KBM-7 (cell line): ENCODE measurements around the gene RPL41.
A peak's percentile ranks its signal among the peaks of the same experiment; 100 is the strongest.
"Not testable (repeated sequence)": the region's sequence is repeated elsewhere in the genome, so short reads cannot be mapped to it uniquely, and the experiment has no call there.

Source experiments
- DNase-seq: peaks from one replicate; pipeline ENCODE4 v3.0.0-alpha.2; 2015
- in situ Hi-C: fragments of 300-500 bp; cut with MboI; formaldehyde crosslinking; loops from 2 replicates; pipeline ENCODE4 v1.14.3; 2020; ENCODE audit warnings: low sequenced_read_pairs, low pct_unique_long_range_greater_than_20kb, mixed read lengths

Gene RPL41

DNA sequence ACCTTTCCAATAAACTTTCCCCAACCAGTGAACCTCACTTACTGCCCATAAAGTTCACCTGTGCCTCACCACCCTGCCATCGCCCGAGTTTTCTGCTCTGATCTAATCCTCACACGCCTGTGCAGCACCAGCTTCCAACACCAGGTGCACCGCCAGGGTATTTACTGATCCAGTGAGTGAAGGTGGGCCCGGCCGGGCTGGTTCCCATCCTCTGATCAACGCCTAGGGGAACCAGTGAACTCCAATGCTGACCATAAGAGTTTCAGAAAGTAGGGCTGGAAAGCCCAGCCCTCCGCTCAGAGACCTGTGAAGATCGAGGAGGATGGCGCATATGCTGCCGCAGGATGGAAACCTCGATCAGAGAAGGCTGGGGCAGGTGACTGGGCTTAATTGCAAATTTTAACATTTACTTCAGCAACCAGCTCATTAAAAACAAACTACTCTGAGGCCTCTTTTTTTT is 35.3 kb downstream of the RPL41 start:
- no peak for DNase-seq

DNA sequence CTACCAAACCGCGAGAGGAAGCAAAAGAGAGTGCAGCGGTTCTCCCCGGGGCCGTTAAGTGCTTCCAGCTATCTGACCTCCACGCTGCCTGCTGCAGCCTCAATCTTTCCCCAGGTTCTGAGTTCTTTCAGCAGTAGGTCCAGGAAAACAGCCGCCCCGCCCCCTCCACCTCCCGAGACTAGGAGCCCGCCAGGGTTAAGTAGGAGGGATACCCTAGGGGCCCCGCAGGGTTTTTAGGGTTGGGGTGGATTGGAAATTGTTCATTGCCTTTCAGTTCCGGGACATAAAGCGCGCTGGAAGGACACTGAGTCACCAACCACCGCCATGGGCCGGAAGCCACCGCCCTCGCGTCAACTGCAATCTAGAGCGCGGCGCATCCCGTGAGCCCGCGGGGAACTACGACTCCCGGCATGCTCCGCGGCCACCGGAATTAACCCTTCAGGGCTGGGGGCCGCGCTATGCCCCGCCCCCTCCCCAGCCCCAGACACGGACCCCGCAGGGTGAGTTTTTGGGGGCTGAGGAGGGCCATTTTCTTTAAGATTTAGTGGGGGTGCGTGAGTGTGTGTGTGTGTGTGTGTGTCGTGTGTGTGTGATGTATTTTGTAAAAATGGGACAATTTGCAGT is 35.8 kb downstream of the RPL41 start, which contains the start of gene MYL6B:
MYL6B (plus strand) TSS at position 456 of the 624 bp plus-strand sequence. CDS start 1,332 bp downstream, outside the sequence.
- in situ Hi-C loops = no loop called here
- peak; percentile 89 for DNase-seq

More for the DNA sequence above, 35.3 kb downstream of the RPL41 start:
- in situ Hi-C loops = no loop called here

DNA sequence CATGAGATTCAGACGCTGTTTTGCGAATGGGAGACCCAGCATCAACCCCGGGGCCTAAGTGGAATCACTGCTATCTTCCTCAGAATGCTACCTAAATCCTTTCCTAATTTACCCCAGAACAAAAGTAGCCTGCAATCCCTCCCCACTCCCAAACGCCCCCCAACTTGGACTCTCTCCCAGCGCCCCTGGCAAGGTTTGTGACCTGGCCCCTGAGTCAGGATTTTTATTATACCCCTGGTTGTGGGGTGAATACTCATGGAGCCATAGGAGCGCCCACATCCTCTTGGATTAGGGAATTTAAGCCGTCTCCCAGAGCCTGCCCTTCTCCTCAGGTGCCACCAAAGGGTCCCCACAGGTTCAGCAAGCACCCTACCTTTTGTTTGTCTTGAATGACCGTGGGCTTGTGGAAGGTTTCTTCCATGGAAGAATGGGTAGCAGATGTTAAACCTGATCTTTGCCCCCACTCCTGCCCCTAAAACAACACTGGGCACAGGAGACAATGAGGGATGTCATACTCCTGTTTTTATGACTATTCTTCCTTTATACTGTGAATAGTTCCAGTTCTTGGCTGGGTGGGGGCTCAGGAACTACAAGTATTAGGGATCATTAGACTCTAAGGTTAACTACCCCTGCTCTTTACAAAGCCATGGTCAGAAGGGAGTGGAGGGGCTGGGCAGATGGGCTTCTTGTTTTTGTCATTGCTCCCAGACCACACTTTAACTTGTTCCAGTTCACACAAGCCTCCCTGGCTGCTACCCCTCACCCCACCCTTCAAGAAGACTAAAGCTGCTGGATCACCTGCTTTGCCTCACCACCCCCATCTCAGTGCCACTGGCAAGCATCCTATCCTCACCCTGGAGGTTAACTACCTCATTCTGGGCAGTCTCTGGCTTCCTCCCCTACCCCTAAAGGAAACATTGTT is 36.6 kb downstream of the RPL41 start:
- no peak for DNase-seq
- in situ Hi-C loops = no loop called here

DNA sequence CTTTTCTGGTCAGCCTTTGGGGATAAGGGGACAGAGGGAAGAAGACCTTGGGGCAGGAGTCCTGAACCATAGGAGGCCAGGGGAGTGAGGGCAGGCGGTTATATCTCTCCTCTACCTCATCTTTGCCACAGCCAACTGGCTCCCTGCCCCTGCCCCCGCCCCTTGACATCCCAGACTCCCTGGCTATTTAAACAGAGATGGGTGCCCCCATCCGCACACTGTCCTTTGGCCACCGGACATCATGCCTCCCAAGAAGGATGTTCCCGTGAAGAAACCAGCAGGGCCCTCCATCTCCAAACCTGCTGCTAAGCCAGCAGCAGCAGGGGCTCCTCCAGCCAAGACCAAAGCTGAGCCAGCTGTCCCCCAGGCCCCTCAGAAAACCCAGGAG is 37.2 kb downstream of the RPL41 start:
- DNase-seq = no peak
- in situ Hi-C loops = no loop called here

DNA sequence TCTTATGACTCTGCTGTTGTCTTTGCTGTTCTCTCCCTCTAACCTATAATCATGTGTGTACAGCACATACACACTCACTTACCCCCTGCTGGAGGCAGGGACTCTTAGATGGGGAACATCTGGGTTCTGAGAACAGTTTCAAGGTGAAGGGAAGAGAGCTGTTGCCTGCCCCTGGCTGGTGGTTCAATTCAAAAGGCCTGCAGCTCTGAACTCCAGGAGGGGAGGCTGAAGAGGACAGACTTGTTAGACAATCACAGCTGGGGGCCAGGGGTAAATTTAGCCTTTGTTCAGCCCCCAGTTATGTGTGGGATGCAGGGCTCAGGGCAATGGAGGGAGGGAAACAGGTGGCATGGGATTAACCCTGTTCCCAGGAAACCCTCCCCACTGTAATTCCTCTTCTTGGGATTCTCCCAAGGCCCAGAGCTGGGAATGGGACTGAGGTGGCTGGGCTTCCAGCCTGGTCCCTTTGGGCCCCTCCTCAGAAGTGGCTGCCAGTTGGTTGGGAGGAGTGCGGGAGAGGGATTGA is 37.9 kb downstream of the RPL41 start:
- in situ Hi-C loops = no loop called here
- no peak for DNase-seq

DNA sequence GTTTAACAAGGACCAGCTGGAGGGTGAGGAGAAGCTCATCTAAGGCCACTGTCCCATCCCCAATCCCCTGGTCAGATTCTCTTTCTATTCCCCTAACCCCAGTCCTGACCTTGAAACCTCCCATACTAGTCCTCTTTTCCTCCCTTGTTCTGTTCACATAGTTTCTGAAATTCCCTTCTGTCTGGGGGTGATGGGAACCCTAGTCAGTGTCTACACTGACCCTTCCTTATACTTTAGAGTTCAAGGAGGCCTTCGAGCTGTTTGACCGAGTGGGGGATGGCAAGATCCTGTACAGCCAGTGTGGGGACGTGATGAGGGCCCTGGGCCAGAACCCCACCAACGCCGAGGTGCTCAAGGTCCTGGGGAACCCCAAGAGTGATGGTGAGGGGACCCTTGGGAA is 38.4 kb downstream of the RPL41 start:
- no peak for DNase-seq
- in situ Hi-C loops = no loop called here

DNA sequence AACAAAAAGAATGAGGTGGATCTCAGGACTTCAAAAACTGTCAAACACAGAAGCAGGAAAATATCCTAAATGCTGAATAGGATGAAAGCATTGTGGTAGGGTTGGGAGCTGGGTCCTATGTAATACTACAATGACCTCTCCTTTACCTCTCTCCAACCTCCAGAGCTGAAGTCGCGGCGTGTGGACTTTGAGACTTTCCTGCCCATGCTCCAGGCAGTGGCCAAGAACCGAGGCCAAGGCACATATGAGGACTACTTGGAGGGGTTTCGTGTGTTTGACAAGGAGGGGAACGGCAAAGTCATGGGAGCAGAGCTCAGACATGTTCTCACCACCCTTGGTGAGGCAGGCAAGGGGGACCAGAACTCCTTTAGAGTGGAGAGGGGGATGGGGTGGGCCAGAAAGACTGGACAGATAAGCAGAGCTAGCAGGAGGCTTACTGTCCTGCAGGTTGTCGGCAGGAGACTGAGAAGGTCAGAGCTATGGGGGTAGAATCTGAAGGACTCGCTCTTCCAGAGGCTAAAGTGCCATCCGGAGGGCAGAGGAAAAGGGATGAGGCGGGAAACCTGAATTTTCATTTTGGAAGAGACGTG is 38.9 kb downstream of the RPL41 start:
- no peak for DNase-seq
- in situ Hi-C loops = no loop called here

DNA sequence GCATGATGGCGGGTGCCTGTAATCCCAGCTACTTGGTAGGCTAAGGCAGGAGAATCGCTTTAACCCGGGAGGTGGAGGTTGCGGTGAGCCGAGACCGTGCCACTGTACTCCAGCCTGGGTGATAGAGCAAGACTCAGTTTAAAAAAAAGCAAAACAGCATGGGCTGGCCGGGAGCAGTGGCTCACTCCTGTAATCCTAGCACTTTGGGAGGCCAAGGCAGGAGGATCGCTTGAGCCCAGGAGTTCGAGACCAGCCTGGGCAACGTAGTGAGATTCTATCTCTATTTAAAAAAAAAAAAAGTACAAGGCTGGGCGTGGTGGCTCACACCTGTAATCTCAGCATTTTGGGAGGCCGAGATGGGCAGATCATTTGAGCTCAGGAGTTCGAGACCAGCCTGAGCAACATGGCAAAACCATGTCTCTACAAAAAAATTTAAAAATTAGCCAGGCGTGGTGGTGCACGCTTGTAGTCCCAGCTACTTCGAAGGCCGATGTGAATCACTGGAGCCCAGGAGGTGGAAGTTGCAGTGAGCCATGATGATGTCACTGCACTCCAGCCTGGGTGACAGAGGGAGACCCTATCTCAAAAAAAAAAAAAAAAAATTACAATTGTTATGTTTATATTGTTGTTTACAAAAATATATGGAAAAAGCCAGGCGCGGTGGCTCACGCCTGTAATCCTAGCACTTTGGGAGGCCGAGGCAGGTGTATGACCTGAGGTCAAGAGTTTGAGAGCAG is 40.2 kb downstream of the RPL41 start:
- DNase-seq, in situ Hi-C loops: not testable (repeated sequence)

DNA sequence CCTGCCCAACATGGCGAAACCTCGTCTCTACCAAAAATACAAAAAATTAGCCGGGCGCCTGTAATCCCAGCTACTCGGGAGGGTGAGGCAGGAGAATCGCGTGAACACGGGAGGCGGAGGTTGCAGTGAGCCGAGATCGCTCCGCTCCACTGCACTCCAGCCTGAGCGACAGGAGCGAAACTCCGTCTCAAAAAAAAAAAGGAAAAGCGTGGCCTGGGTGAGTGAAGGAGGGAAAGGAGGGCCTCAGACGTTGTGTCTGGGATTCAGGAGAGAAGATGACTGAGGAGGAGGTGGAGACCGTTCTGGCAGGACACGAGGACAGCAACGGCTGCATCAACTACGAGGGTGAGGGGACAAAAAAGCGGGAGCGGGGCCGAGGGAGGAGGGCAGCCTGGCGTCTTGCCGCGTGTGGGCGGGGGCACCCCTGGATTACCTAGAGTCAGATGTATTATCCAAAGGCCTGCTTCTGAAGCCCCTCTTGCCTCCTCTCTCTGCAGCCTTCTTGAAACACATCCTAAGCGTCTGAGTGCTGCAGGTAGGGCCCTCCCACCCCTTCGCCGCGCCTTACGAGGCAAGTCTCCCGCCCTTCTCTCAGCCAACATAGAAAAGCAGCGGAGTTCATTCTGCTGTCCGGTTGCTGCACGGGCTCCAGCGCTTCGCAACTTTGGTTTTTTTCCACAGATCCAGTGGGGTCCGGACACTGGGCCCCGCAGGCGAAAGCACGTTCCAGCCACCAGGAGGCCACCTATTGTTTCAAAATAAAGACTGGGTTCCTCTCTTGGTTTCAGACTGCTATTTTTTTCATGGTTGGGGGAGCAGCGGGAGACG is 41.0 kb downstream of the RPL41 start:
- in situ Hi-C loops = no loop called here
- peak; percentile 86 for DNase-seq

DNA sequence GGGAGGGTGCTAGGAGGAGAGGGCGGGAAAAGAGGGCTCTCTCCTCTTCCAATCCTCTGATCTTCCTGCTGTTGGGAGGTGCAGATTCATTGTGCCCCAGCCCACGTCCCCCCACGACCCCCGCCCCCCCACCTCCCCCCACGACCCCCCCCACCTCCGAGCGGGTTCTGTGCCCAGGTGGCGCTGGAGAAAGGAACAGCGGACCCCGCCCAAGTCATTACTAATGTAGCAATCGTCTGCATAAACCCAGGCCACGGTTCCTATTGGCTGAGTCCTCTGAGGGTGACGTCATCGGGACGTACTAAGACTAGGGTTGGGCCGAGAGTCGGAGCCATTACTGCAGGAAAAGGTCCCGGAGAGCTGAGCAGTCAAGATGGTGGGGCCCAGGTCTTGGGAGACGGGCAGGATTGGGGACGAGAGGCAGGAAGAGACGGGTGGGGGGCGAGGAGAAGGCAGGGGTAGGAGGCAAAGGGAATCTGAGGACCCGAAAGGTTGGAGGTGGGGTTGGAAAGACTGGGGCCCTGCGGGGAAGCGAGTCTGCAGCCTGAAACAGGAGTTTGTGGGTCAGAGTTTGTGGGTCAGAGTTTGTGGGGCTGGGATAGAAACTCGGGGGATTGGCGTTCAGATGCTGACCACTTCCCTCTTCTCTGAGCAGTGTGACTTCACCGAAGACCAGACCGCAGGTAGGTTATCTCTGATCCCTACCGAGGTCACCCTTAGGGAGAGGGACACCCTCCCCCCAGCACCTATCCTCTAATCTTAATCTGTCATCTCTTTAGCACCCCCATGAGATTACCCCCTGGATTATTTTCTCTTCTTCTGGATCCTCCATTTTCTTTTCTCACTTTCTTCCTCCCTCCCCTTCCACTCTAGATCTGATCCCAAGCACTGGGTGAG is 41.8 kb downstream of the RPL41 start, which contains the start of gene MYL6:
MYL6 (plus strand) TSS at position 331 of the 897 bp plus-strand sequence; CDS start at position 374, 43 bp downstream.
- DNase-seq = peak; percentile 91
- in situ Hi-C loops = no loop called here

DNA sequence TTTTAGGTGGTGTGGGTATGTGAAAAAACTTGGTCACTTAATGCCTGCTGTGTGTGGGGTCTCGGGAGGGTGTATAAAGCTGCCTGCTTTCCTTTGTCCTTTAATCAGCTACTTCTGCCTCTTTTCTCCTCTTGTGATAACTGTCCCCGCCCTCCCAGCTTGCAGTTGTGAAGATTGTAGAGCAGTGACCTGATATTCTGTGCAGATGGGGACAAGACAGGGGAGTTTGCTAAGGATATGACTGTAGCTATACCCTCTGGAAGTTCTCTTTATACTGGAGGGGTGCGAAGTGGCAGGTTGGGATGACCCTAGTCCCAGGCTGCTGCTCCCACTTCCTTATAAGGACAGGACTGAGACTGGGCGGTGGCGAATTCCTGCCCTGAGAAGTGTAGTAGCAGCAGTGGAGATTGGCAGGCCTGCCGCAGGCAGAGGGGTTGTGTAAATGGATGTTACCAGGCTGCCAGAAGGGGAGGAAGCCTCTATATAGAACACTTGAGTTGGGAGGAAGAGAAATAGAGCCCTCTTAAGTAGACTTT is 42.6 kb downstream of the RPL41 start:
- in situ Hi-C loops = no loop called here
- peak; percentile 64 for DNase-seq

DNA sequence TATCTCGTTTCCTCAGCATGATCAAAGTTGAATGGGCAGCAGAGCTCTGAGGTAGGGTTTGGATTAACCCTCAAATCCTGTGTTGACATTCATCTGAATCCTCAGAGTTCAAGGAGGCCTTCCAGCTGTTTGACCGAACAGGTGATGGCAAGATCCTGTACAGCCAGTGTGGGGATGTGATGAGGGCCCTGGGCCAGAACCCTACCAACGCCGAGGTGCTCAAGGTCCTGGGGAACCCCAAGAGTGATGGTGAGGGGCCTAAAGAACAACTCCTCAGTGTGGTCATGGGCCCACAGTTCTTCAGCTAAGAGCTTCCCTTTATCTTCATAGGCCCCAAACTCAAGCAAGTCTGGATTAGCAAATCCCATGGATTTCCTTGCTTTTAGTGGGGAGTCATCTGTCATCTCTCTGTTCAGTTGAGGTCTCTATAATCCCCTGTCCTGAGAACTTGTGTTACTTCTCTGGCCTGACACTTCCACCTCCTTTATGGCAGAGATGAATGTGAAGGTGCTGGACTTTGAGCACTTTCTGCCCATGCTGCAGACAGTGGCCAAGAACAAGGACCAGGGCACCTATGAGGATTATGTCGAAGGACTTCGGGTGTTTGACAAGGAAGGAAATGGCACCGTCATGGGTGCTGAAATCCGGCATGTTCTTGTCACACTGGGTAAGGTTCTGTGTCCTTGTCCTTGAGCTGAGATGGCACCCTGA is 43.2 kb downstream of the RPL41 start:
- in situ Hi-C loops = no loop called here

DNA sequence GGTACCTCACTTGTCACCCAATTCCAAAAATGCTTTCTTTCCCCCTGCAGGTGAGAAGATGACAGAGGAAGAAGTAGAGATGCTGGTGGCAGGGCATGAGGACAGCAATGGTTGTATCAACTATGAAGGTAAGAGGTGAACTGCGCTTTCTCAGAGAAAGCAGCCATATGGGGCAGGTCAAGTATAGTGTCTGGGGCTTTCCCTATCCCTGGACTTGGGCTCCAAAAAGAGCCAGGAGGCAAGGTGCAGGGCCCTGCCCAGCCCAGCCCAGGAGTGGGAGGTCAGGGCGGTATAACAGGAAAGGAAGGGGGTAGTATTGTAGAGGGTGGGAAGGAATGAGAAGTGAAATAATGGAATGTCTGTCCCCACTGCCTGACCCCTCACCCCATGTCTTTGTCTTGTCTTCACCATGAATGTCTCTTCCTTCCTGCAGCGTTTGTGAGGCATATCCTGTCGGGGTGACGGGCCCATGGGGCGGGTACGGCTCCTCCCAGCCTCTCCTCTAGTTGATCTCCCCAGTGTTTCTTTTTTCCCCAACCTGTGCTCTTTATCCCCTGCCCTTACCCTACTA is 43.8 kb downstream of the RPL41 start:
- peak; percentile 16 for DNase-seq
- in situ Hi-C loops = no loop called here

More for the DNA sequence above, 43.2 kb downstream of the RPL41 start:
- DNase-seq = no peak

DNA sequence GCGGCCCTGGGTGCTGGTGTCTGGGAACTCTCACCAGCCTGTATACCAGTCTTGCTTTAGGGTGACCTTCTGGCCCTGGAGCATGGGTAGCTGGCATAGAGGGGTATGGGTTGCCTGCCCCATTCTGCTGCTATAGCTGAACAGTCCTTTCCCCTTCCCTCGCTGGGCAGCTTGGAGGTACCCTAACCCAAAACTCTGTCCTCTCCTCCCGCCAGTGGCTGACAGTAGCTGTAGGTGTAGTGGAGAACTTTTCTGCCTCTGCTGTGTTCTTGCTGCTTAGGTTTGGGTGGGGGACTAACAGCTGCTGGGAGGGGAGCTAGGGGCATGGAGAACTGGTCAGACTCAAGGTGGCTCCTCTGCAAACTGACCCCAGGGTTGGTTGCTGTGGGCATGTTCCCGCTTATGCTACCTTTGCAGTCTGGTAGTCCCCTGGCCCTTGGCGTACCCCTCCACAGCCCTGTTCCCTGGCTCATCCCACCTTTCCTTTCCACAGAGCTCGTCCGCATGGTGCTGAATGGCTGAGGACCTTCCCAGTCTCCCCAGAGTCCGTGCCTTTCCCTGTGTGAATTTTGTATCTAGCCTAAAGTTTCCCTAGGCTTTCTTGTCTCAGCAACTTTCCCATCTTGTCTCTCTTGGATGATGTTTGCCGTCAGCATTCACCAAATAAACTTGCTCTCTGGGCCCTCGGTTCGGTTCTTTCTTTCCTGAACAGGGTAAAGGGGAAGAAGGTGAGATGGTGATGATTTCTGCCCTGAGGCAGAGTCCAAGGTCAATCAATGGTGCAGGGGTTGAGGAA is 44.7 kb downstream of the RPL41 start:
- in situ Hi-C loops = no loop called here
- no peak for DNase-seq

DNA sequence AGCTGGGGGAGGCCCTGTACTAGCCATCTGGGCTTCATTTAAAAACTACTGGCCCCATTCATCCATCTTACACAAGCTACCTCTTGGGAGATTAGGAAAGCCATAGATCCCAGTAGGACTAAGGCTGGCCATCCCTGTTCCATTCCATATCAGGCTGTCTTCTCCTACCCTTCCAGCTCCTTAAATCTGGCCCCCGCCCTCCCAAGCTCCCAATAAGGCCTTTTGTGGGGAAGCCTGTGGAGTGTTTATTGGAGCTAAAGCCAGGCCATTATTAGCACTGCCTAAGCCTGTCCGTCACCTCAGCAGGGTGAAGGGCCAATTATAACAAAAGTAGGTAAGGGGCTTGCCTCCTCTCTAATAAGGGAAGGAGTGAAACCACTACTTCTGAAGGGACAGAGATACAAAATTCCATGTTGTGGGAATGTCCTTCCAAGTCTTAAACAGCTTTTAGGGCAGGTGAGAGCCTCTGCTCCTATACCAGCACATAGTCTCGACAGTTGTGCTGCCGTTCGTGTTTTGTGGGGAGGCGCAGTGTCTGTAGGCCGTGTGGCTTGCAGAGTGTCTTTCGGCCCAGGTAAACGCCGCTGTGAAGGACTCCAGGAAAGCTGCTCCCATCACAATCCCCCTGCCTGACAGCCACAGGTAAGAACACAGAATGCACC is 45.4 kb downstream of the RPL41 start:
- in situ Hi-C loops = no loop called here
- no peak for DNase-seq
